Upper lobe of left lung (tissue), 4 donors: Measurements from ENCODE around the gene ZC2HC1B.

Source experiments
- CTCF ChIP-seq, 6 experiments: fragments of 450-650 bp in 4 of 6; fragments of 200-600 bp in 2 of 6; sonication (generic) in 2 of 6; IDR thresholded peaks; one replicate each; pipeline ENCODE4 v1.5.1; 2016 to 2019; ENCODE audit warnings: antibody characterized with exemption in 6 of 6
- POLR2A ChIP-seq, 4 donors: fragments of 450-650 bp; IDR thresholded peaks; one replicate each; pipeline ENCODE4 v1.5.1; 2016 to 2017; ENCODE audit warnings: antibody characterized with exemption in 4 of 4, mild to moderate bottlenecking in 2 of 4

DNA sequence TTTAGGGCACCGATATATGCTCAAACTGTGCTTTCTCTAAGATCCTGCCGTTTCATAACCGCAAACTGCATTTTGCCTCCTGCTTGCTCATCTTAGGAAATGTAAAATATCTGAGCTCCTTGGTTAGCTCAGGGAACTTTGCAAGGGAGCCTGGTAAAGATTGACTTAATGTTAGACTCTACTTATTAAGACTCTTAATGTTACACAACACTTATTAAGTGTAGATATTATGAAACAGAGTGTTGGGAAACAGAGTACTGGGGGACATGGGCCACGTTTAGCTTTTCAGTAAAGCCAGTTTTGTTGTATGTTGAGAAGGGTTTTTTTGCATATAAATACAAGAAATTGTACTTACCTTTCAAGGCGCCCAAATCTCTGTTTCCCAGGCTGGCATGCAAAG lies 19.2 kb upstream of the ZC2HC1B start:
- TF ChIP-seq POLR2A (IDR thresholded peaks at IDR 0.05): no peak
- no peak for TF ChIP-seq CTCF (IDR thresholded peaks at IDR 0.05)
